HG03575 (cell line): Measurements from ENCODE around the gene PNN.
A peak's percentile ranks its signal among the peaks of the same experiment; 100 is the strongest.
"Not testable (repeated sequence)": the region's sequence is repeated elsewhere in the genome, so short reads cannot be mapped to it uniquely, and the experiment has no call there.

Experiments used
- ATAC-seq: cut with Tn5 transposase; IDR thresholded peaks from one replicate; pipeline ENCODE4 v1.9.1; 2021; ENCODE audit not compliant: unreplicated experiment, insufficient number of reproducible peaks, low FRiP score; ENCODE audit errors: extremely low read depth

Gene PNN

DNA sequence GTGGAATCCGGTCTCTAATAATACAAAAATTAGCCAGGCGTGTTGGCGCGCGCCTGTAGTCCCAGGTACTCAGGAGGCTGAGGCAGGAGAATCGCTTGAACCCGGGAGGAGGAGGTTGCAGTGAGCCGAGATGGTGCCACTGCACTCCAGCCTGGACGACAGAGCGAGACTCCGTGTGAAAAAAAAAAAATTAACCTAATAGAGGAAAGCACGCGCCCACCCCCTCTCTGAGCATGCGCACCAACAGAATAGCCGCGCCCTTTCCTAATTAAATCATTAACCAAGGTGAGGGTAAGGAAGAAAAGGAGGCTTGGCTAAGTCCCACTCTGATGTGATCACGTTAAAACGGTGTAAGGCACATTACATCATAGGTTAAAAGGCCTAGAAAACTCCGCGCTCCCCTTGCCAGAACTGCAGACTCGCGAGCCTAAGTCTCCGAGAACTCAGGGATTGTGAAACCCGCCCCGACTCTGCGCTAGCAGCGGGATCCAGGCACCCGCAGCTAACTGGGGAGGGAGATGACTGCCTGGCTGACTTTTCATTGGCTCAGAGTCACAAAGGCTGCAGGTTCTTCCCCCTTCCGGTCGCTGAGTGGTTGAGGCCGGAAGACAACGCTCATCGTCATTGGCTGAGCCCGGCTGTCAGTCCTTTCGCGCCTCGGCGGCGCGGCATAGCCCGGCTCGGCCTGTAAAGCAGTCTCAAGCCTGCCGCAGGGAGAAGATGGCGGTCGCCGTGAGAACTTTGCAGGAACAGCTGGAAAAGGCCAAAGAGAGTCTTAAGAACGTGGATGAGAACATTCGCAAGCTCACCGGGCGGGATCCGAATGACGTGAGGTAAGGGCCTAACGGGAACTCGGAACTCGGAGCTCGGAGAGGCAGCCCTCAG lies at the start of gene PNN:
PNN (plus strand) TSS at position 695 of the 885 bp plus-strand sequence; CDS start at position 721, 26 bp downstream.
- ATAC-seq = peak; percentile 86

DNA sequence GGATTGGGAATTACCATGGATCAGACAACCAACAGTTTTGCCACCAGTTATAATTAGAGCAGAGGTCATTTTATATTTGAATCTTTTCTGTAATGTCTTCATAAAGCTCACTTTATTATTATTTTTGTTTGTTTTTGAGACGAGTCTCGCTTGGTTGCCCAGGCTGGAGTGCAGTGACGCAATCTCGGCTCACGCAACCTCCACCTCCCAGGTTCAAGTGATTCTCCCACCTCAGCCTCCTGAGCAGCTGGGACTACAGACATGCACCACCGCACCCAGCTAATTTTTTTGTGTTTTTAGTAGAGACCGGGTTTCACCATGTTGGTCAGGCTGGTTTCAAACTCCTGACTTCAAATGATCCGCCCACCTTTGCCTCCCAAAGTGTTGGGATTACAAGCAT lies 37.2 kb upstream of the PNN start:
- ATAC-seq = not testable (repeated sequence)

DNA sequence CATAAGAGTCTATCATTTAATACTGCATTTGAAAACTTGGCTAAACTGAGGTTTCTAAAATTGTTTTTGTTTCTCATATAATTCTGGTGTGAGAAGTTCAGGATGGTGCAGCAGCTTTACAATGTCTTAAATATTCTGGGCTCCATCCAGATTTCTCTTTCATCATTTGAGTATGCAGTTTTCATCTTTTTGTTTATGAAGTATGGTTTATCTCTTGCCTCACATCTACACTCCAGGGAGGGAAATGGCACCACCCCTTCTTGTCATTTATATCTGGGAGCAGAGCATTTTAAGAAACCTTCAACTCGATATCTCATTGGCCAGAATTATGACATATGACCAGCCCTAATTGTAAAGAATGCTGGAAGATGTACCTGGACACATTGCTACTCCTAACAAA lies 36.6 kb upstream of the PNN start:
- no peak for ATAC-seq

DNA sequence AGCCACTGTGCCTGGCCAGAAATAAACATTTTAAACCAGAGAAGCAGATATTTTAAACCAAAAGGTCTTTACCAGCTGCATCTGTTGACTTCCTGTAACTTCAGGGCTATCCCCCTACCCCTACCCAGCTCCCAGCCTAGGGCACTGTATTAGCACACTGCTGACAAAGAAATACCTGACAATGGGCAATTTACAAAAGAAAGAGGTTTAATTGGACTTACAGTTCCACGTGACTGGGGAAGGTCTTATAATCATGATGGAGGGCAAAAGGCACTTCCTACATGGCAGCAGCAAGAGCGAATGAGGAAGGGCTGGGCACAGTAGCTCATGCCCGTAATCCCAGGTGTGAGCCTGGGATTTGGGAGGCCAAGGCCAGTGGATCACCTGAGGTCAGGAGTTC lies 34.9 kb upstream of the PNN start:
- ATAC-seq = no peak

DNA sequence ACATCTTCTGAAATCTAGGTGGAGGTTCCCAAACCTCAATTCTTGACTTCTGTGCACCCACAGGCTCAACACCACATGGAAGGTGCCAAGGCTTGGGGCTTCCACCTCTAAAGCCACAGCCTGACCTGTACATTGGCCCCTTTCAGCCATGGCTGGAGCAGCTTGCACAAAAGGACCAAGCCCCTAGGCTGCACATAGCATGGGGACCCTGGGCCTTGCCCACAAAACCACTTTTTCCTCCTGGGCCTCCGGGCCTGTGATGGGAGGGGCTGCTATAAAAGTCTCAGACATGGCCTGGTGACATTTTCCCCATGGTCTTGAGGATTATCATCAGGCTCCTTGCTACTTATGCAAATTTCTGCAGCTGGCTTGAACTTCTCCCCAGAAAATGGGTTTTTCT lies 33.4 kb upstream of the PNN start:
- ATAC-seq = not testable (repeated sequence)

DNA sequence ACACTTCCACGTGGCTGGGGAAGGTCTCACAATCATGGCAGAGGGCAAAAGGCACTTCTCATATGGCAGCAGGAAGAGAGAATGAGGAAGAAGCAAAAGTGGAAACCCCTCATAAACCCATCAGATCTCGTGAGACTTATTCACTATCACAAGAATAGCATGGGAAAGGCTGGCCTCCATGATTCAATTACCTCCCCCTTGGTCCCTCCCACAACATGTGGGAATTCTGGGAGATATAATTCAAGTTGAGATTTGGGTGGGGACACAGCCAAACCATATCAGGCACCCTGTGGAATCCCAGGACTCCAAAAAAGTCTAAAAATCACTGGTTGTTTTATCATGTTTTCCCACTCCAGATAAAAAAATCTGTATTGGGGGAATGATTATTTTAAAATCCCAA lies 31.8 kb upstream of the PNN start:
- ATAC-seq = not testable (repeated sequence)

DNA sequence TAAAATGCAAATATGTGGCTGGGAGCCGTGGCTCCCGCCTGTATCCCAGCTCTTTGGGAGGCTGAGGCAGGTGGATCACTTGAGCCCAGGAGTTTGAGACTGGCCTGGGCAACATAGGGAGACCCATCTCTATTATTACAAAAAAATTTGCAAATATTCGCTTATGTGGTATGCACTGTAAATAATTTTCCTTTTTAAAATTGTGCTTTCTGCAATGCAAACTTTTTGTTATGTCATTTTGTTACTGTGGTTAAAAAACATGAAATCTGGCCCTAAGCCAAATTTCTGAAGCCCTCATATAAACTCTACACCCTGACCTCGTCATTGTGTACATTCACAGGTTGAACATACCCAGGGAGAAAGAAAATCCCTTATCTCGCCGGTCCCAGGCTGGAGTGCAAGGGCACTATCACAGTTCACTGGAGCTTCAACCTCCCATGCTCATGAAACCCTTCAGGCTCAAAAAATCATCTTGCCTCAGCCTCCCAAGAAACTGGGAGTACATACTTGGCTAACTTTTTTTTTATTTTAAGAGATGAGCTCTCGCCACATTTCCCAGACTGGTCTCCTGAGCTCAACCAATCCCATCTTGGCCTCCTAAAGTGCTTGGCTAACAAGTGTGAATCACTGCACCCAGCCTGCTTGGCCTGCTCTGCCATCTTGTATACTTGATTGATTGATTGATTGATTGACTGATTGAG lies 29.6 kb upstream of the PNN start:
- ATAC-seq = no peak

DNA sequence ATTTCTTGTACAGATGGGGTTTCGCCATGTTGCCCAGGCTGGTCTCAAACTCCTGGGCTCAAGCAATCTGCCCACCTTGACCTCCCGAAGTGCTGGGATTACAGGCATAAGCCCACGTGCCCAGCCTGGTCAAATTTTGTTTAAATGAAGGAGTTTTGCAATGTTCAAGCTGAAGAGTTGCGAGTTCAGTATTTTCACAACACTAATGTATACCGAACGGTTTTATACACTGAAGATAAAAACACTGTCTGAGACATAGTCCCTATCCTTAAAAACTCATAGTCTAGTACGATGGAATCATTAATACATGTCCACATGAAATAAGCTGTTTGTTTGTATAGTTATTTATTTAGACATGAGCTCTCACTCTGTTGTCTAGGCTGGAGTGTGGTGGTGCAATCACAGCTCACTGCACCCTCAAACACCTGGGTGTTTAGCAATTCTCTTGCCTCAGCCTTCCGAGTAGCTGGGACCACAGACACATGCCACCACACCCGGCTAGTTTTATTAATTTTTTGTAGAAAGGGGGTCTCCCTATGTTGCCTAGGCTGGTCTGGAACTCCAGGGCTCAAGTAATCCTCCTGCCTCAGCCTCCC lies 20.4 kb upstream of the PNN start:
- ATAC-seq = no peak

DNA sequence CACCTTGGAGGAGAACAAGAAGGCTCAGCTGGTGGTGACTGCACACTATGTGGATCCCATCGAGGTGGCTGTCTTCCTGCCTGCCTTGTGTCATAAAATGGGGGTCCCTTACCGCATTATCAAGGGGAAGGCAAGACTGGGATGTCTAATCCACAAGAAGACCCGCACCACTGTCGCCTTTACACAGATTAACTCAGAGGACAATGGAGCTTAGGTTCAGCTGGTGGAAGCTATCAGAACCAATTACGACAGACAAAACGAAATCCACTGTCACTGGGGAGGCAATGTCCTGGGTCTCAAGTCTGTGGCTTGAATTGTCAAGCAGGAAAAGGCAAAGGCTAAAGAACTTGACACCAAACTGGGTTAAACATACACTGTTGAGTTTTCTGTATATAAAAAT lies 17.6 kb upstream of the PNN start:
- no peak for ATAC-seq

DNA sequence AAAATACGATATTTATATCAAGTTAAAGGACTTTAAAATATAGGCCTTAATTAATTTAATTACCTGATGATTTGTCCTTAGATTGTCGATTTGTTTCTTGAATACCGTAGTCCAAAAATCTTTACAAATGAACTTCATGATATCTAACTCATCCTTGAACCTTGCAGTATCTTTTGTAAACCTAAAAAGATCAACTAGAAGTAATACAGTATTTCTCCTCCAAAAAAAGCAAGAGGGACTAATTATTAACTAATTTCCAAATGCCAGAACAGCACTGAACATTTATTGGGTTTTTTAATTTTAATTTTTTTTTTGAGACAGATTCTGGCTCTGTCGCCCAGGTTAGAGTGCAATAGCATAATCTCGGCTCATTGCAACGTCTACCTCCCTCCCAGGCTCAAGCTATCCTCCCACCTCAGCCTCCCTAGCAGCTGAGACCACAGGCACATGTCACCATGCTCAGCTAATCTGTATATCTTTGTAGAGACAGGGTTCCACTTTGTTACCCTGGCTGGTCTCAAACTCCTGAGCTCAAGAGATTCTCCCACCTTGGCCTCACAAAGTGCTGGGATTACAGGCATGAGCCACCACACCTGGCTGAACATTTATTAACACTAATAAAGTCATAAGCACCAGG lies 16.7 kb upstream of the PNN start:
- ATAC-seq = no peak

DNA sequence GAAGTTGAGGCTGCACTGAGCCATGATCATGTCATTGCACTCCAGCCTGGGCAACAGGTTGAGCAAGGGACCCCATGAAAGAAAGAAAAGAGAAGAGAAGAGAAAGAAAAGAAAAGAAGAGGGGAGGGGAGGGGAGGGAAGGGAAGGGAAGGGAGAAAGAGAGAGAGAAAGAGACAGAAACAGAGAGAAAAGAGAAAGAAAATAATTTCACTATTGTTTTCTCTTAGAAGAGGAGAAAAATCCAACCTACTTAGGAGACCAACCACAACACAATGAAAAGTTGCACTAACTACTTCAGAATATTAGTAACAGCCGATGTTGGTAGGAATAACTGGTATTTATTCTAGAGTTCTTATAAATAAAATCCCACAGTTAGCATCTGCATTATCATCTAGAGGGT lies 14.6 kb upstream of the PNN start:
- no peak for ATAC-seq

DNA sequence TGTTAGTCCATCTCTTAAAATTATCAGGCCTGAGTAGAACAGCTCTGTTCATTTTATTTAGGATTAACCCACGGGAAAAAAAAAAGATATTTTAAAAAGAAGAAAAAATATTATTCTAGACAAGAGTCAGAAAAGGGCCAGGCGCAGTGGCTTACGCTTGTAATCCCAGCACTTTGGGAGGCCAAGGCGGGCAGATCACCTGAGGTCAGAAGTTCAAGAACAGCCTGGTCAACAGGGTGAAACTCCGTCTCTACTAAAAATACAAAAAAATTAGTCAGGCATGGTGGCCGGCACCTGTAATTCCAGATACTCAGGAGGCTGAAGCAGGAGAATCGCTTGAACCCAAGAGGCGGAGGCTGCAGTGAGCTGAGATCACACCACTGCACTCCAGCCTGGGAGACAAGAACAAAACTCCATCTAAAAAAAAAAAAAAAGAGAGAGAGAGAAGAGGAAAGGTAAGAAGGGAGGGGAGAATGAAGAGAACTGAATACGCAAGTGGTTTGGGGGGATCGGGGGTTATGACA lies 7.2 kb upstream of the PNN start:
- not testable (repeated sequence) for ATAC-seq

DNA sequence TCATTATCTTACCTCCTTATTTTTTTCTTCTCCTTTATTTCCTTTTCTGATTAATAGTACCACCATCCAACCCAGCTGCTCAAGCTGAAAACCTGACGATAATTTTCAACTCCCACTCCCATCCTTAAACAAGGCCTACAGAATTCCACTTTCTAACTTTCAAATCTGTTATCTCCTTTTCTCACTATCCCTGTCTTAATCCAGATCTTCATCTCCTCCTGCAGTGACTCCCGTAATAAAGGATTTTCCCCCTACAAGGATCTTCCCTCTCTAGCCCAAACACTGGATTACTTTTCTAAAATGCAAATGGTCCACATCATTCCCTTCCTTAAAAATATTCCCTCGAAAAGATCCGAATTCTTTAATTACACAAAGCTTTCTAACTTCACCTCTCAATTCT lies 6.5 kb upstream of the PNN start:
- ATAC-seq = no peak

DNA sequence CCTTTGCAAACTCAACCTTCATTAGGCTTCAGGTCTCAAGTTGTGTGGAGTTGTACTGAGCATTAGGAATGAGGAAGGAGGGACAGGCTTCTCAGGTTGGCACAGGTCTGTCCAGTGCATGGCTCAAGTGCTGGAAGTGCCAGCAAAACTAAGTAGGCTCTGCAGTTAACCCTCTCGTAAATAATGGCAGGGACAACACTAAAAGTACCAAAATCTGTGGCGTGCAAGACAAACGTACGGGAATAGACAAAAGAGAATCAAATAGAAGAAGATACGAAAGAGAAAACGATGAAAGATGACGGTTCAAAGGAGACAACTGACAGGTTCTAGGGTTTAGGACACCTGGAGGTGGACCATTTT lies 5.5 kb upstream of the PNN start:
- ATAC-seq = no peak

DNA sequence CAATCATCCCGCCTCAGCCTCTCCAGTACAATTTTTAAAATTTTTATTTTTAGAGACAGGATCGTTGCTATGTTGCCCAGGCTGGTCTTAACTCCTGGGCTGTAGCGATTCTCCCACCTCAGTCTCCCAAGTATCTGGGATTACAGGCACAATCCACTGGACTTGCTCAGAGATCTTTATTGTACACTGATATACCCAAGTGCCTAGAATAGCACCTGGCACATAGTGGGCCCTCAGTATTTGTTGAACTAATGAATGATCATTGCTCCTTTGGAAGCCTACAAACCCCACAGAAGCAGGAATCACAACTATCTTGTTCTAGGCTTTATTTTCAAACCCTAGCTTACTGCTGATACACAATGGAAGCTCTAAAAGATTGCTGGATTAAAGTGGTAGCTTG lies 1.9 kb upstream of the PNN start:
- ATAC-seq = no peak

DNA sequence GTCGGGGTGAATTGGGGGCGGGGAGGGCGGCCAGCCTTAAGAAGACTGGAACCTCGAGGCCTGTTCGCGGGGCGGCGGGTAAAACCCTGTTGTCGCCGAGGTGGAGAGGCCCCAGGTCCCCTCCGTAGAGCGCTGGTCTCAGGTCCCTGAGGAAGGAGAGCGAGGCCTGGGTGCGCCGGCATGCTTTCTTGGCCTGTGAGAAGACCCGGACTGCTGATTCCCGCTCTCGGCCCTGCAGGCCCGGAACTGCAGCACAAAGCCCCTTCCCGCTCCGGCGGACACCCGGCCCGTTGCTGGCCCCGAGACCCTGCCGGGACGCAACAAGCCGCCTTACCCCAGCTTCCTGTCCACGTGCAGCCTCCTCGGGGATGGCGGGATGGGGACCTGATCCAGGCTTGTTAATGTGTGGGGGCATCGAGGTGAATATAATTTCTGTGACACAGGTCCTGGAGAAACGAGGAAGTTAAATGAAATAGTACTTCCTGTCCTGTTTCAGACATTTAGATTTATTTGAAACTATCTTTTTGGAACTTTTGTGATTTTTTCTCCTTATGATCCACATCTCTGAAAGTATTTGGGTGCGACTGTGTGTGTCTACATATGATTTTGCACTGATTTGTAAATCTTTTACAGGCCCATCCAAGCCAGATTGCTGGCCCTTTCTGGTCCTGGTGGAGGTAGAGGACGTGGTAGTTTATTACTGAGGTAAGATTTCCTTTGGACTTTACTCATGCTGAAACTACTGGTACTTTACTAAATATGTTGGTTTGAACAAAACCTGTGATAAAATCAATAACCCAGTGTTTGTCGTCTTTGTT lies 600 bp downstream of the PNN start:
- no peak for ATAC-seq

DNA sequence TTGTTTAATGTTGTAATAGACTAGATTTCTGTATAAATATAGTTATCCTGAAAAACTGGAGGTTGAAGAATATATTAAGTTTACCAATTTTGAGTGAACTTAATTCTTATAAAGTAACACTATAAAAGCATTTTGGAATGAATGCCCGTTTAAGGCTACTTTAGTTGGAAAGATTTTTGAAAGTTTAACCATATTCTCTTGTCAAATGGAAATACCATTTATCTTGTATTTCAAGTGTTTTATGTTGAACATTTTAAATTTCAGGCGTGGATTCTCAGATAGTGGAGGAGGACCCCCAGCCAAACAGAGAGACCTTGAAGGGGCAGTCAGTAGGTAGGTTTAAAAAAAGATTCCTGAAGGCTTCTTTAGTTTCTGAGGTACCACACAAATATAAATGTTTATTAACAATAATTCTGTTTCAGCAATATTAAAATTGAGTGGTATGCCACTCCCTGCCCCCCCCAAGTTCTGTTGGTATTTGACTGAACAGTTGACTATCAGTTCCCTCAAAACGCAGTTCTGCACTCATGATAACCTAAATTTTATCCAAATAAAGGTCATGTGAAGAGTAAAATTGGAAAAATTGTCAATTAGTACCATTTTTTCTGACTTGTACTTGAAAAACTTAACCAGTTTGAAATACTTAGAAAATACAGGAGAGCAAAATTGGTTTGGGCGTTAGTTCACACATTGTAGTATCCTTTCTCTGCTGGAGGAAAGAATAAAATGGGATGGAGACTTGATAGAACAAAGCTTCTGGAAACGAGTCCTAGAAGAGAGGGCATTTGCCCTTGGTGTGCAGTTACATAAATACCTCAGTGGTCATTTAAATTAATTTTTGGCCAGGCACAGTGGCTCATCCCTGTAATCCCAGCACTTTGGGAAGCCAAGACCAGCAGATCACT lies 1.5 kb downstream of the PNN start:
- ATAC-seq = no peak

DNA sequence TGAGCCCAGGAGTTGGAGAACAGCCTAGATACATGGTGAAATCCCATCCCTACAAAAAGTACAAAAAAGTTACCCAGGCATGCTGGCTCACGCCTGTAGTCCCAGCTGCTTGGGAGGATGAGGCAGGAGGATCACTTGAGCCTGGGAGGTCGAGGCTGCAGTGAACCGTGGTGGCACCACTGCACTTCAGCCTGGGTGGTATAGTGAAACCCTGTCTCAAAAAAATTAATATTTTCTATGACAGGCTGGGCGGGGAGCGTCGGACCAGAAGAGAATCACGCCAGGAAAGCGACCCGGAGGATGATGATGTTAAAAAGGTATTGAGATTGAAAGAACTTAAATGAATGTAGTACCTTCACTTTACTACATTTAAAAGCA lies 2.1 kb downstream of the PNN start:
- ATAC-seq = no peak
